GM12864 (cell line): ENCODE measurements around the gene NDUFAF5.

Experiments
- DNase-seq: peaks from one replicate; pipeline ENCODE4 v3.0.0-alpha.2; 2011; ENCODE audit warnings: low read depth
- H3K4me3 ChIP-seq: 2 replicates; pipeline ENCODE4 v1.5.1; 2011; ENCODE audit warnings: mild to moderate bottlenecking, low read depth, low read length, control low read depth
- TF ChIP-seq, protein P1 (sequence below): IDR thresholded peaks from 2 replicates; pipeline ENCODE4 v1.5.1; 2011; ENCODE audit warnings: low read depth, mild to moderate bottlenecking, moderate library complexity, low read length, control low read depth, inconsistent platforms; ENCODE audit errors: missing control alignments

Gene NDUFAF5

DNA sequence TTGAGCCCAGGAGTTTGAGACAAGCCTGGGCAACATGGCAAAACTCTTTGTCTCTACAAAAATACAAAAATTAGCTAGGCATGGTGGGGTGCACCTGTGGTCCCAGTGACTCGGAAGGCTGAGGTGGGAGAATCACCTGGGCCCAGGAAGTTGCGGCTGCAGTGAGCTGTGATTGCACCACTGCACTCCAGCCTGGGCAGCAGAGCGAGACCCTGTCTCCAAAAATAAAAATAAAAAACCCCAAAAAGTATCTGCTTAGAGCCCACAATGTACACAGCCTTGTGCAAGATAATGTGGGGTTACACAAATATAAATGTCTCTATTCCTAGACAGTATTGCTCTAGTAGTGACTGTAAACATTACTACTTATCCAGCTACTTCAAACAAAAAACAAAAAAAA, 6.0 kb upstream of the NDUFAF5 start:
- no peak overlapping the region for H3K4me3 ChIP-seq
- TF ChIP-seq, protein P1, sequence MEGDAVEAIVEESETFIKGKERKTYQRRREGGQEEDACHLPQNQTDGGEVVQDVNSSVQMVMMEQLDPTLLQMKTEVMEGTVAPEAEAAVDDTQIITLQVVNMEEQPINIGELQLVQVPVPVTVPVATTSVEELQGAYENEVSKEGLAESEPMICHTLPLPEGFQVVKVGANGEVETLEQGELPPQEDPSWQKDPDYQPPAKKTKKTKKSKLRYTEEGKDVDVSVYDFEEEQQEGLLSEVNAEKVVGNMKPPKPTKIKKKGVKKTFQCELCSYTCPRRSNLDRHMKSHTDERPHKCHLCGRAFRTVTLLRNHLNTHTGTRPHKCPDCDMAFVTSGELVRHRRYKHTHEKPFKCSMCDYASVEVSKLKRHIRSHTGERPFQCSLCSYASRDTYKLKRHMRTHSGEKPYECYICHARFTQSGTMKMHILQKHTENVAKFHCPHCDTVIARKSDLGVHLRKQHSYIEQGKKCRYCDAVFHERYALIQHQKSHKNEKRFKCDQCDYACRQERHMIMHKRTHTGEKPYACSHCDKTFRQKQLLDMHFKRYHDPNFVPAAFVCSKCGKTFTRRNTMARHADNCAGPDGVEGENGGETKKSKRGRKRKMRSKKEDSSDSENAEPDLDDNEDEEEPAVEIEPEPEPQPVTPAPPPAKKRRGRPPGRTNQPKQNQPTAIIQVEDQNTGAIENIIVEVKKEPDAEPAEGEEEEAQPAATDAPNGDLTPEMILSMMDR, result no peak
- DNase-seq, result peak; percentile 18

DNA sequence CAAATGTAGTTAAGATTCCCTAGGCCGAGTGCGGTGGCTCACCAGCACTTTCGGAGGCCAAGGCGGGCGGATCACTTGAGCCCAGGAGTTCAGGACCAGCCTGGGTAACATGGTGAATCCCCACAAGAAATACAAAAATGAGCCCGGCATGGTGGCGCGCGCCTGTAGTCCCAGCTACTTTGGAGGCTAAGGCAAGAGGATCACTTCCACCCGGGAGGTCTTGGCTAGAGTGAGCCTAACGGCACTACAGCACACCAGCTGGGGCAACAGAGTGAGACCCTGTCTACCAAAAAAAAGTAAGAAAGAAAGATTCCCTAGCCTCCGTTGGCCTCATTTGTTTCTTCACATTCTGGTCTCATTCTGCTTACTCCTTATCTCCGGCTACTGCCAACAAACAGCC, 1.3 kb upstream of the NDUFAF5 start:
- DNase-seq, result no peak
- TF ChIP-seq, protein P1, result no peak
- peak overlapping the region; percentile 73 for H3K4me3 ChIP-seq

DNA sequence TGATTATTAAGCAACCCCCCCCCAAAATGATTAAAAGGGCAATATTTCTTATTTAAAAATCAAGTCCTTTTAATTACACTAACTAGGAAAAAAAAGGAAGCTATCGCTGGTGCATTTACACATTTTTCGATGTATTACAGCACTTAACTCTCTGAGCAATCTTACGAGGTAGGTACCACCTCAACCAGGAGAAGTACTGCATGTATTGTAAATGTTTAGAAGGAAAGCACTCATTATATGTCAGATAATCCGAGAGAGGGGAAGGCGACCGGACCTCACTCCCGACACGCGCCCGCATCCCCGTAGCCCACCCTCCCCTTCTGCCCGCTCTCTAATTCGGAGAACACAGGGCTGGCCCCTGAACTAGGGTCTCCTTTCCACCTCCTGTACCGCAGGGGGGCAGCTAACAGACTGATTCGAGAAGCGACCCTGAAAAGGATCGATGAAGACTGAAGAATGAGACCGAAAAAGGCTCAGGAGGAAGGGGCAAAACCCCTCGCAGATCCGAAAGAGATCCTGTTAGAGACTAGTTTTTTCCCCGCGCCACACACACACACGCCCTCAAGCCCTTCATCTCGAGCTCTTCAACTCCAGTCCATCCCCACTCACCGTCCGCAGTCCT, 446 bp upstream of the NDUFAF5 start:
- H3K4me3 ChIP-seq, result peak overlapping the region; percentile 73
- DNase-seq, result no peak
- TF ChIP-seq, protein P1, result no peak

DNA sequence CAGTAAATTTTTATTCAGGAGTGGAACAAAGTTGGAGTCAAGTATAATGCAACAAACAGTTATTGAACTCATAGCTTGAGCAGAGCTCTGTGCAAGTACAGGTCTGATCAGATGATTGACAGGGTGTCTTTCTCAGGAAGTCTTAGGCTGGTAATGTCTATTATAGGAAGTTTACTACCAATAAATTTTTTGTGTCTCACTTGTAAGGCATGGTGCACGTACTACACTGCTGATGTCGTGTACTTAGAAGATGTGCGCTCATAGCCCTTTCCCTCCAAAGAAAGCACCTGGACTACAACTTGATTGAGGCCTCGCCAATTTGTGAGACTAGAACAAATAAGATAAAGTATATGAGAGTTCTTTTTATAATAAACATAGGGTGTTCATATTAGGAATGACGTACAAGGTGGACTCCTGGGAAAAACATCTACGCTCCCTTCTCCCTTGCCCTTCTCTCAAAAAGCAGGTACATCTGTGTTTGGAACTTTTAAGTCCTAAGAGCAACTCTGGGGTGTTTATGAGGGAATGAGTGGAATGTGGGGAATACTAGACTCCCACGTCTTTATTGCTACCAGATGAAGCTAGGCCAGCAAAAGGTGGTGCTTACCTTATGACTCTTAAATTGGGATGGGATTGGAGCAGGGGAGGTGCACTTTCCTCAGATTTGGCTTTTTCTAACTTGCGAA, 1.5 kb downstream of the NDUFAF5 start:
- DNase-seq, result no peak
- TF ChIP-seq, protein P1, result no peak
- H3K4me3 ChIP-seq, result peak overlapping the region; percentile 73

DNA sequence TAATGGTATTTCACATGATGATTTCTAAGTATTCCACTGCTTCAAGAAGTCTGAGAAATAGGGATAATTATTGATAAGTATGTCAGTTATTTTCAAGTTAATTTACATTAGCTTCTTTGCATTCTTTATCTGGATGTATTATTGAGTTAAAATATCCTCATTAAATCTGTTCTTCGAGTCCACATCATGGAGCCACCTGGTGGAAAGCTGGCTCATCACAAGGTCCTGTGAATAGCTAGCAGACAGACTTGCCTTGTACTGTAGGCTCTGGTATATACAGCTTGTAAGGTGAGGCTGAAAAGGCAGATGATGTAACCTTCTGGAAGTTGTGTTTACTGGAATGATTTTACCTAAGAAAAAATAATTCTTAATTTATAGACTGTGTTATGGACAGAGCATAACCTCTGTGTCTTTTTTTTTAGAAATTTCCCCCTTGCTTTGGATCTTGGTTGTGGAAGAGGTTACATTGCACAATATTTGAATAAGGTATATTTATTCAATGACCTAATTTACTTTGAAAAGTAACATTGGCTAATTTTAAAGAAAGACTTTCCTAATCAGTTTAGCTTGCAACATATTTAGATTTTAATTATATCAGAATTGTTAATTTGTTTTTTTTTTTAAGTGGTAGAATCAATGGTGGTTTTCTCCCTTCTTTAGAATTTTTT, 3.5 kb downstream of the NDUFAF5 start:
- no peak overlapping the region for H3K4me3 ChIP-seq
- TF ChIP-seq, protein P1, result peak; percentile 58
- peak; percentile 30 for DNase-seq

DNA sequence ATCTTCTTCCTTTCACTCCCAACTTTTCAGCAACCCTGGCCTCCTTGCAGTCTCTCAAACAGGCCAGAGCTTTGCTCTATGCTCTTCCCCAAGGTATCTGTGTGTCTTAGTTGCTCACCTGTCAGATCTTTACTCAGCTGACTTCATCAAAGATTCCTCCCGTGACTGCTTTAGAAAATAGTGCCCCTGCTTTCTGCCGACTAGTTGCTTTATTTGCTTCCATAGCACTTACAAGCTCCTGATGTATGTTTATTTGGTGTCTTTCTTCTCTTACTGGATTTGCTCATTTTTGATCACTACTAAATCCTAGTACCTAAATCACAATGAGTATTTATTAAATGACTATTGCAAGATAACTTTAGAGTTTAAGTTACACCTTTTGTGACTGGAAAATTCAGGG, 5.9 kb downstream of the NDUFAF5 start:
- no peak for DNase-seq
- TF ChIP-seq, protein P1, result no peak
- no peak overlapping the region for H3K4me3 ChIP-seq
